NCI-H748 (cell line): ENCODE data around the gene DCPS.
"Not testable (repeated sequence)": the region's sequence is repeated elsewhere in the genome, so short reads cannot be mapped to it uniquely, and the experiment has no call there.

ENCODE experiments used
- DNase-seq: peaks from one replicate; lab custom pipeline; 2025; ENCODE audit not compliant: unreplicated experiment; lab: John Stamatoyannopoulos, UW

Gene DCPS

DNA sequence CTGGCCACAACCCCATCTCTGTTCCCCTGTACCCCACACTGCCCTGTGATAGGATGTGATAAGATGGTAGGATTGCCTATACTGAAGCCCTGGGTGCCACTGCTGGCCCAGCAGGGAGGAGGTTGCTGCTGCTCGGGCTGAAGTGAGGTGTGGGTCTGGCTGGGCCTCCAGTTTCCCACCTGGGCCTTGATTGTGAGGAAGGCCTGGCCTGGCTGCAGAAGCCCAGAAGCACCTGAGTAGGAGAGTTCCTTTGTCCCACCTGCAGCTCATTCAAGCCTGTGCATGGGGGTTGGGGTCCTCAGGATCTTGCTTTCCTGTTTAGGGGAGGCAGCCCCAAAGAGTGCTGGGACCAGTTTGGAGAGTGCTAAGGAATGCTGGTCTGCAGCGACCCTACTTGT is 54.9 kb downstream of the DCPS start:
- no peak for DNase-seq

DNA sequence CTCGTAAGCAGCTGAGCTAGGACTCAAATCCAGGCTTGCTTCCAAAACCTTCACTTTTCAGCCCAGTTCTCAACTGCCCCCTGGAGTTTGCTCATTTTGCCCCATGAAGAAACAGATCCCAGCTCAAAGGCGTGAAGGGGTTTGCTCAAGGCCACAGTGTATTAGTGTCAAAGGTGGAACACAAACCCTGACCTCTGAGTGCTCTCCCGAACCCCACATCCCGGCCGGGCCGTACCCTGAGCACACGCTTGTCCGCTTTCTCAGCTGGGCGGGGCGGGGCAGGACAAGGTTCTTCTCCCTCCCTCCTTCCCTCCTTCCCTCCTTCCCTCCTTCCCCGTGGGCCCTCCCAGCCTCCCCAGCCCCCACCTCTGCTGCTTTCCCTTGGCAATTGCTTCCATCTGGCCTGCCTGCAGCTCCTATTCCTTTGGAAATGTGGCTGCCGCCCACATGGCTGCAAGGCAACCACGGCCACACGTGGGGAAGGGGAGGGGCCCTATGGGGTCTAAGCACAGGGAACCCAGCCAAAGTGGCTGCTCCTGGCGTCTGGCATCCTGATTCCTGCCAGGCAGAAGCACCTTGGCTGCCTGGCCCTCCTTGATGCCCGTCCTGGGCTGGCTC is 55.7 kb downstream of the DCPS start:
- no peak for DNase-seq

DNA sequence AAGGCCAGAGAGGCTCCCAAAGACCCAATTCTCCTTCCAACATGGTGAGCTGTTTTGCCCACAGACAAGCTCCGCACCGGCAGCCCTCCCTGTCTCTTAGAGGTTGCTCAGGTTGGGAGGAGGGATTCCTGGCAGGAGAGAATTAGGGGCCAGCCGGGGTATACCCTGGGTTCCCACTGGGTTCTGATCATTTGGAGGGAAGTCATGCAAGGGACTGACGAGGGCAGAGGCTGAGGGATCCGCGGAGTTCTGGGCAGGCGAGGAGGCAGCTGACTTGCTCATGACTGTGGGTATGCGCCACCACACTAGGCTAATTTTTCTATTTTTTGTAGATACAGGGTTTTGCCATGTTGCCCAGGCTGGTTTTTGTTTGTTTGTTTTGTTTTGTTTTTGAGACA is 56.2 kb downstream of the DCPS start:
- DNase-seq: no peak

DNA sequence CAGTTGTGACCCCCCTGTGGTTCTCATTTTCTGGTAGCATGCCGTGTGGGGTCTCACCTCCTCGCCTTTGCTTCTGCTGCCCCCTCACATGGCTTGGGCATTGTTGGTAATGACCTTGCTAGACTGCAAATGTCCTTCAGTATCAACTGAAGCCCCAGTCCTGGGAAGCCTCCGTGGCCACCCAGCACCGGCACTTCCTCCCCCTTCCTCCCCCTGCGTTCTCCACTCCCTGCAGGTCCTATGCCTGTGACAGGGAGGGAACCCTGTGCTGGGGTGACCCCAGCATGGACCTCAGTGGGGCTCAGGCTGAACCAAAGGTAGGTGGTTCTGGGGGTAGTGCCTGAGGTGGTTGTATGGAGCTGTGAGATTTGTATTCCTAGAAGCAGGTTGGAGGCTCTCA is 57.5 kb downstream of the DCPS start:
- no peak for DNase-seq

DNA sequence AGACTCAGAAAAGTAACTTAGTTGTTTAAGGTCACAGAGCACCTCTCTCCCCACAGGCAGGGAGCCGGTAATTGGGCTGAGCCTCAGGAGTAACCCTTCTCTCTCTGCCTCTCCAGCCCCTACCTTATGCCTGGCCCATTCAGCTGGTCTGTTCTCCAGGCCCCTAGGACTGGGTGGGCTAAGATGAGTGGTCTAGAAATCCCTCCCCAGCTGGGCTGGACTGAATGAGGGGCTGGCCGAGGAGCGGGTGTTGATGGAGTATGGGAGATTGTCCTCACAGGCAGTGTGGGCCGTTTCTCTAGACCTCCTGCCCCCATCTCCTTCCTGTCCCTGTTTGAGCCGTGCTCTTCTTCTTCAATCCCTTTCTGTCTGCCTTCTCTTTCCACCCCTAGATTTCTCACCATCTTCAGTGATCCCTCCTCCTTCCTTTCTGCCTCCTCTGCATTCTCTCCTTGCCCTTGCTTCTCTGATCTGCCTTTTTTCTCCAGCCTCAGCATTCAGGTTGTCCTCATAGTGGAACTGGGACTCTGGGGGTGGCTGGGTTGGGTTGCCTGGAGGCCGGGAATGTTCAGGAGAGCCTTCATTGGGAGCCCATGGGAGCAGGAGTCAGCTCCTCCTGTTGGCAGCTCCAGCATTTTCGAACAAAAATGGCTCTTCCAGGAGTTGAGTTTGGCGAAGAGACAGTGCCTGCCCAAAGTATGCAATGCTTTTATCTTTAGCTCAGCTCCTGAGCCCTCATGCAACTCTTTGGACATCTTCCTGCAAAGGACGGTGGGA is 59.2 kb downstream of the DCPS start:
- no peak for DNase-seq

DNA sequence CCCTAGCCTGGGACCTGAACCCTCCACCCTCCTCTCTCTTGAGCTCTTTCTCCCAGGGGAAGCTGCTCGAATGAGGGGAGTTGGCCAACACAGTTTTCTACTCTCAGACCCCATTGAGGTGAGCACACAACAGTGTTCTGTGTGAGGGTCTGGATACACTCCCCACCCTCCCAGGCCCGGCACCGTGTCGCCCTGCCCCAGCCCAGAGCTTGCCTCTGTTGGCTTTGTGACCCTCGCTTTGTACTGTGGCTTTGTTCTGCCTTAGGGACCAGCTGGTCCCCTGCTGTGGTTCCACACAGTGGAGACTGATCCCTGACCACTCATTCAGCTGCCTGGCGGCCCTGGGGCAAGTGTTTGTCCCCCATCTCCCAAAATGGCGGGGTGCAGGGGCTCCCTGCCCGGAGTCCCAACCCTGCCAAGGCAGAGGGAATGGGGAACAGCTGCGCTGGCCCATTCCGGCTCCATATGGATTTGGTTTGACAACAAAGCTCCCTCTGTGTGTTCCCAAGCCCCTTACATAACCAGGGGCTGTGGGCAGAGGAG is 59.9 kb downstream of the DCPS start:
- no peak for DNase-seq

DNA sequence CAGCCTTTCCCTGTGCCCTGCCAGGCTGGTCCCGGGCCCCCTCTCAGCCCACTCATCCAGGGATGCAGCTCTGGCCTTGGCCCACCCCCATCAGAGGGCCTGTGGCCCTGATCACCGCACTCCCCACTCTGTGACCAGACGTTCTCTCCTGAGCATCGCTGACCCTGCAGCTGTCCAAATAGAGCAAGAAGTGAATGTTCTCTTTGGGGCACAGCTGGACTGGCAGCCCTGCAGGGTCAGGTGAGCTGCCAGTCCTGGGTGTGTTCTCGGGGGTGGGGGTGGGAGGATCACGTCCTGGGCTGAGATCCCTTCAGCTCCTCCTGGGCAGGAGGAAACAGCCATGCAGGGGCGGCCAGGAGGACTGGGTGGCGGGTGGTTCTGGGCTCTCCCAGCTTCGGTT is 60.9 kb downstream of the DCPS start:
- DNase-seq: not testable (repeated sequence)

DNA sequence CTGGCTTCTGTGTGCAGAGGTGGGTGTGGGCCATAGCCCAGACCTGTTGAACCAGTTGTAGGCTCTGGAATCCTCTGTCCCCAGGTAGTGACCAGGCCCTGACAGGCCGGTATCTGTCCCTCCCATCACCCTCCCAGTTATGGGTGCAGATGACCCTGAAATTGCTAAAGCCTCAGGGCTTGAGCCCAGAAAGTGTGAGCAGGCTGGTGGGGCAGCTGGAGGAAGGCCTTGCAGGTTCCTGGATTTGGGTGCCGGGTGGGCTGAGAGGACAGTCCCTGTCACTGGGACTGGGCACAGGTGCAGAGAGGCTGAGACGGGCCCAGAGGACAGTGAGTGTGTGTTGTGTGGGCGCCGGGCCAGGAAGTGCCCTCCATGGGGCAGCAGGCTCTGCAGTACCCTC is 61.6 kb downstream of the DCPS start:
- not testable (repeated sequence) for DNase-seq

DNA sequence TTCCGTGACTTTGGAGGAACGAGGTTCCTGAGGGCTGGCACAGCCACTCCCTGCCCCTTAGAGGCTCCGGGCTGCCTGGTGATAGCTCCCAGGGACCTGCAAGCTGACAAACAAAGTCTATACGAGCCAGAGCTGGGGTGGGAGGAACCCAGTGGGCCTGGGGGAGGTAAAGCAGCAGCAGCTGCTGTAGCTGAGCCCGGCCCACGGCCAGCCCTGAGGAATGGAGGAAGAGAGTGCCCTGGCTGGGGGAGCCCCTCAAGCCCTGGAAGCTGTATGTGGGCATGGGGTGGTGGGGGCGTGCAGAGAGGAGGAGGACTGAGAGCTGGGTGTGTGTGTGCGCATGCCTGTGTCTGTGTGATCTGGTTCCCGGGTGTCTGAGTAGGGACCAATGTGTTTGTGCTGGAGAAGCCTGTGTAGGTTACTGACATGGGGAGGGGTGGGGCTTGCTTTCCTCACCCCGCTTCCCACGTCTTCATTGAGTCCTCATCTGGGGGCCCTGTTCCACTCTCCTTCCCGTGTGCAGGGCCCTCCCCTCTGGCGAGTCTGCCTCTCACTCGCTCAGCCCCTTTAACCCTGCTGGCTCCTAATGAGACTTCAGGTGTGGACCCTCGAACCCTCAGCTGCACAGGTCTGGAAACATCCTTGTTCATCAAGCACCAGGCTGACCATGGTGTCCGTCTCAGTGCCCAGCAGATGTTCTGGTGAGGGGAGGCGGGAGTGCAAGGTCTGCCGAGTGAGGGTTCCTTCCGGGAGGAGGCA is 62.4 kb downstream of the DCPS start:
- DNase-seq: no peak

DNA sequence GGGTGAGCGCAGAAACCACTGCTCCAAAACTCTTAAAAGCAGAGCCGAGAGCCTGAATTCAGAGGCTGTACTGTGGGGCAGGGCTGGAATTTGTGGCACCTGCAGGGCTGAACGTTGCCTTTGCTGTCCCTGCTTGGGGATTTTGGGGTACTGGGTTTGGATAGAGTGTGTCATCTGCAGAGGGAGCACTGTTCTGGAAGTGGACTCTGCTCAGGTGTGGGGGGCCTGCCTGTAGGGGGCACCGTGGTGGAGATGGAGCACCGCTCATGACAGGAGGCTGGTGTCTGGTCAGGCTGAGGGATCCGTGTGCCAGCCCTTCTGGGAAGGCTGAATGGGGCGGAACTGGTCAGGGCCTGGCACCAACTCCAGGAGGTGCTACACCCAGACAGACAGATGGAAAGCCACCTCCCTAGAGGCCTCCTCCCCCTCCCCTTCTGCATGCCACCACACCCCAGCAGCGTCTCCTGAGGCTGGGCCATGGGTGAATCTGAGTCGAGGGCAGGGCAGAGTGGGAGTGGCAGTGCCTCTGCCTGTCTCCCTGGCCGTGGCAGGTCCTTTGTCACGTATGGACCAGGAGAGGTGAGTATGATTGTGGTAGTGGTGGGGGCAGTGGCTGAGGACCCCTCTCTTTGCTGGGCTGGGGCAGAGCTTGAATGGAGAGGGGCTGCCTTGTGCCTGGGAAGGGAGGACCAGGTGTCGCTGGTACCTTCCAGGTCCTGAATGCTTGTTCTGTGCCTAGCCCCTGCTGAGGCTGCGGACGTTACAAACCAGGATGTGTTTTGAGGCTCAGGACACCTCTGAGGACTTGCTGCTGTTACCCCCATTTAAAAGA is 63.2 kb downstream of the DCPS start:
- DNase-seq: not testable (repeated sequence)

DNA sequence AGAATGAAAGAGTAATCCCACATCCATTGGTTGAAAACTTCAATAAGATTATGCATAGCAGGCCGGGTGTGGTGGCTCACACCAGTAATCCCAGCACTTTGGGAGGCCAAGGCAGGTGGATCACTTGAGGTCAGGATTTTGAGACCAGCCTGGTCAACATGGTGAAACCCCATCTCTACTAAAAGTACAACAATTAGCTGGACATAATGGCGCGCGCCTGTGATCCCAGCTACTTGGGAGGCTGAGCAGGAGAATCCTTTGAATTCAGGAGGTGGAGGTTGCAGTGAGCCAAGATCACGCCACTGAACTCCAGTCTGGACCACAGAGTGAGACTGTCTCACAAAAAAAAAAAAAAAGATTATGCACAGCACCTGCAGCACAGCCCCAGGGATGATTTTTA is 63.9 kb downstream of the DCPS start:
- DNase-seq: not testable (repeated sequence)

DNA sequence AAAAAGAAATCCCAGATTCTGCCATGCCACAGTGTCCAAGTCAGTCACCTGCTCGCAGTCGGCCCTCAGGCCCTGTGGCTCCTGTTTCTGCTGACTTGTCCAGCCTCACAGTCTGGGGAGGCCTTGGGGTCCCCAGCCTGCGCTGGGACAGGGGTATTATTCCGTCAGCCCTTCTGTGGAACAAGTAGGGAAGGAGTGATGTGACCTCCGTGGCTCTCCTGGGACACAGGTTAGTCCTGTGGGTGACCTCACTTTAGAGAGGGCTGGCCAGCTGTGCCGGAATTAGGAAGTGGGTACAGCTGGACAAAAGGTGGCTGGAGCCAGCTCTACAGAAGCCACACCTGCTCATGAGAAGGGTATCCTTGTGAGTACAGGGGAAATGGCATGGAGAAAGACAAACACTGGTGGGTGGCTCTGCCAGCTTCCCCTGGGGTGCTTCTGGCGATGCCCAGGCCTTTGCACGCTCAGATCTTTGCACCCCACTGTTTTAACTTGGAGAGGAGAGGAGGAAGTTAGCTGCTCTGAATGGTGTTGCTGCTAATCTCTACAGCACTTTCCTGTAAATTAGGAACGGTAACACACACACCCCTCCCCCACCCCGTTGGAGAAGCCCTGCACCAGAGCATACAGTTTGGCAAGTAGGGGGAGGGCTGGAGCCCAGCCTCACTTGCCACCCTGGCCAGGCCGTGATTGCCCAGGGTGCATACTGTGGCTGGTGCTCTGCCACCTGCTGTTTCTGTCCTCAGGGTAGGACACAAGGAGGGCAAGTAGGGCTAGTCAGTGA is 64.7 kb downstream of the DCPS start:
- DNase-seq: not testable (repeated sequence)

DNA sequence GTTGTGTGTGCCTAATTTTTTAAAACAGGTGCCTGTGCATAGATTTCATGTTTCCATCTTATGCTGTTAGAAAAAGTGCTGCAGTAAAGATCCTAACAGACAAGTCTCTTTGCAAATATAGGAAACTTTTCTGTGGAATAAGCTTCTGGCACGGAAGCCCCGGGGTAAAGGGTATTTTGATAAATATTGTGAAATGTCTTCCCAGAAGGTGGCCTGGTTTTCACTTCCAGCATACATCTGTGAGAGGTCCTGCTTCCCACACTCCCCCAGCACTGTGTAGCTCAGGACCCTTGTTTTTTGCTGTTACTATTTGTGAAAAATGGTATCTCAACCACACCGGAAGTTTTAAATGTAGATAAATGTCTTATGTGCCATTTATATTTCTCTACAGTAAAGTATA is 66.2 kb downstream of the DCPS start:
- DNase-seq: no peak

DNA sequence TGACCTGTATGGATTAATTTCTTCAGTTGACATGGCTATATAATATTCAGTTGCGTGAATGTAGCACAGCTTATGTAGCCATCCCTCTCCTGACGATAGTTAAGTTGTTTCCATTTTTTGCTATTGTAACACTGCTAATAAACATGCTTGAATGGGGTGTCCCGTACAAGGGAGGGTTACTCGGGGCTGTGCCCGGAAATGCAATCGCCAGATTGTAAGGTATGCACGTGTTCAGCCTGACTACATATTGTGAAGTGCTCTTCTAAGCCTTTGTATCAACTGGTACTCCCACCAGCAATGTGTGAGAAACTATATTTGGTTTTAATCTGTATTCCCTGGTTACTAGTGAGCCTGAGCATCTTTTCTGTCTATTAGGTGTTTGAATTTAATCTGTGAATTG is 67.7 kb downstream of the DCPS start:
- DNase-seq: no peak

DNA sequence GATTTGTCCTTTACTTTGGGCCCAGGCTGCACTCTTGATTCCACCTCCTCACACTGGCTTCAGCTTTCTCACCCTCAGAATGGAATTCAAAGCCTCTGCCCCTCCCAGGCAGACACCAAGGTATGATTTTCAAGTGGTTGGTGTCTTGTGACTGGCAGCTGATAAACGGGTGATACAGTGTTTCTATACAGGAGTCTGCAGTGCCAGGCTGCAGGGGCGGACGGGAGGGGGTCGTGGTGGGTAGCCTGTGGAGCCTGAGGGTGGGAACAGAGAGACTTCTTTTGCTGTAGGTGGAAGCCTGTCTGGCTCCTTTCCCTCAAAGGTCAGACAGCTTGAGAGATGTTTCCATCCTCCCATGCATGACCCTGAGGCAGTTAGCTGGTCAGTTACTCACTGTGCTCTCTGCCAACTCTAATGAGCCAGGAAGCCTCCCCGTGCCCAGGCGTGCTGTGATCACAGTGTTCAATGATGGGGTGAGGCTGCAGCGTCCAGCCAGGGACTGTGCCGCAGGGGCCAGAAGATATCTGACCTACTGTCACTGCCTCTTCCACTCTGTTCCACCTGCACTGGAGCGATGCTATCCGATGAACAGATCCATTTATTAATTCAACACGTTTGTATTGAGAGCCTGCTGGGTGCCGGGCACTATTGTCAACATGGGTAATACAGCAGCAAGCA is 69.7 kb downstream of the DCPS start:
- DNase-seq: not testable (repeated sequence)

DNA sequence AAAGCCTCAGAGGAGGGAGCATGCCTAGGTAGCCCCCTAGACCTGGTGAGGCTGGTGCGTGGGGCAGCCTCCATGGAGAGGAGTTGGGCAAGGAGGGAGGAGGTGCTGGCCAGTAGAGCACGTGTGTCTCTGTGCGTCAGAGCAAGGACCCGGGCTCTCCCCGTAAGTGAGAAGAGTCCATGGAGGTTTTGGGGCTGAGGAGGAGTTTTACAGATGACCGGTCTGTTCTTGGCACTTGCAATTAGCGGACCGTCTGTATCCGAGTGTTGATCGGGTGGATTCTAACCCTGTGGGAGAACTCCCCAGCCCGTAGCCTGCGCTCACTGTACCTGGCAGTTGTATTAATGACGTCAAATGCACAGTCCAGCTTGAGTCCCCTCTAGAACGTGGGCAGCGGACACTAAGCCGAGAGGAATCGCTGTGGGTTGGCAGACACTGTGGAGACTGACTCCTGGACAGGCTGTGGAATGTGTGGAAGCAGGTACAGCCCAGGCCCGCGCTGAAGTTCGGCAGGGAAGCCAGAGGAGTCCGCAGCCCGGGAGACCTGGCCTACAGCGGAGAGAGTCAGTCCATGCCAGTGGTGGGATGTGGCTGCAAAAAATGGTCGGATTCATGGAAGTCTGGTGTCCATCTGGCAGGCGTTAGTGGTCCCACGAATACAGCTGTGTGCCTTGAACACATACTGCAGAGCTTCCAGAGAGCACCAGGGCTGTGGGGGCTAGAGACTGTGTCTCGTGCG is 70.9 kb downstream of the DCPS start:
- DNase-seq: not testable (repeated sequence)

DNA sequence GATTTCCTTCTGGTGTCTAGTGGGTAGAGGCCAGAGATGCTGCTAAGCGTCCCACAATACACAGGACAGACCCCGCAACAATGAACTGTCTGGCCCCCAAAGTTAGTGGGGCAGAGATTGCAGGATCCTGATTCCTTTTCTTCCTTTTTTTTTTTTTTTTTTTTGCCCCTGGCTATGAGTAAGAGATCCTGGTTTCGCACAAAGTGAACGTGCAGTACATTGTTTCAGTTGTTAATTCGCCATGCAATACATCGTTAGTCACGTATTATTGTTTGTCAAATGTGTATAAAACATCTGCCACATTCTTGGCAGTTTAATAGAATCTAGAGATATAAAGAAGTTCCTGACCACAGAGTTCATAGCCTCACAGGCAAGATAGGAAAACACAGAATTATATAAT is 71.9 kb downstream of the DCPS start:
- no peak for DNase-seq

DNA sequence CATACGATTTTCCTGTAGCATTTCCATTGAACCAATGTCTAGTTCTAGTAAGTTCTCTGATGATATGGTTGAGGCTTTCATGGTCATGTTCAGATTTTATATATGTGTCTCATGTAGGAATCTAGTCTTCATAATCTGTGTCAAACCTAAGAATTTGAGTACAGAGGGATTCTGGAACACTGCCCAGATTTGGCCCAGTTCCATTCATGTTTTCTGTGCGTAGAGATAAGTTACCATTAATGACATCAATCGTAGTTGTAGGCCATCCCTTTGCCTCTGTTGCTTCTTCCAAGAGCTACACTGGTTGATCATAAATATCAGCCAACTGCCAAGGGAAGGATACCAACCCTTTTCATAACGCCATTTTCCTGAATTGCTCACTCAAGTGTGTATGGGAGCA is 74.9 kb downstream of the DCPS start:
- DNase-seq: no peak

DNA sequence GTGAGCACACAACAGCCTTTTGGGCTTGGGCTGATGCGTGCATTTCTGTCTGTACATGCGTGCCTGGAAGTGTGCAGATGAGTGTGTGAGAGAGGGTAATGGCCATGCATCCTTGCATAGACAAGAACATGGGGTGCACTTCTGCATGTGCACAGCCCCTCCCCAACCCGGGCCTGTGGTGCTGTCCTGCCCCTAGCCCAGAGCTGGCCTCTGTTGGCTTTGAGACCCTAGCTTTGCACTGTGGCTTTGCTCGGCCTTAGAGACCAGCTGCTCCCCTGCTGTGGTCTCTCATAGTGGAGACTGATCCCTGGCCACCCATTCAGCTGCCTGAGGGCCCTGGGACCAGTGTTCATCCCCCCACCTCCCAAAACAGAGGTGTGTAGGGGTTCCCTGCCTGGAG is 77.0 kb downstream of the DCPS start:
- no peak for DNase-seq
